IMR-90 (cell line): ENCODE data around the gene FBXL19. TPM values are rescaled to one million over a fixed set of nuclear protein-coding genes. Genes with fewer than 3 reads are reported as not detected.

Source experiments
- ATAC-seq: fragments of 200-7000 bp; cut with Tn5 transposase; 2 replicates; pipeline ENCODE4 v1.9.1; 2020; ENCODE audit warnings: low read depth, mild to moderate bottlenecking, moderate library complexity
- BruUV-seq: library from RNA; stranded (reverse); fragments of 400-500 nt; replicated peaks from 2 replicates; lab custom pipeline; 2021; lab: Mats Ljungman, UMichigan
- CTCF ChIA-PET: fragments of 300-600 bp; formaldehyde crosslinking; extraction: SDS; loops from one replicate; lab custom pipeline; 2021; ENCODE audit warnings: antibody characterized with exemption; lab: Yijun Ruan, JAX
- POLR2A ChIA-PET: fragments of 300-600 bp; sonication (Branson Sonifier 250); formaldehyde crosslinking; loops from one replicate; lab custom pipeline; 2022; ENCODE audit warnings: antibody characterized with exemption; ENCODE audit not compliant: unreplicated experiment; lab: Charles Lee
- DNase-seq: peaks from one replicate; pipeline ENCODE4 v3.0.0; 2013
- H2AFZ ChIP-seq: replicated peaks from 2 replicates; pipeline ENCODE3; 2013; ENCODE audit warnings: low read length, mild to moderate bottlenecking; ENCODE audit not compliant: poor library complexity
- H2AK5ac ChIP-seq: 2 replicates; pipeline ENCODE4 v1.6.1; 2013; ENCODE audit warnings: low read depth, low read length, inconsistent platforms
- H2AK9ac ChIP-seq: replicated peaks from 2 replicates; pipeline ENCODE3; 2013; ENCODE audit warnings: mild to moderate bottlenecking, low read depth, low read length, moderate library complexity; ENCODE audit not compliant: poor library complexity
- H2BK120ac ChIP-seq: 2 replicates; pipeline ENCODE4 v1.6.1; 2013; ENCODE audit warnings: low read depth, low read length, inconsistent platforms
- H2BK15ac ChIP-seq: 3 replicates; pipeline ENCODE4 v1.6.1; 2013; ENCODE audit warnings: low read depth, low read length, inconsistent platforms
- H2BK20ac ChIP-seq: 2 replicates; pipeline ENCODE4 v1.6.1; 2013; ENCODE audit warnings: low read depth, mild to moderate bottlenecking, inconsistent platforms, low read length, moderate library complexity
- H2BK5ac ChIP-seq: 2 replicates; pipeline ENCODE4 v1.6.1; 2013; ENCODE audit warnings: mild to moderate bottlenecking, low read depth, low read length, inconsistent platforms; ENCODE audit not compliant: poor library complexity, severe bottlenecking
- H3K14ac ChIP-seq: replicated peaks from 2 replicates; pipeline ENCODE4 v1.6.1; 2013; ENCODE audit warnings: low read depth, low read length, inconsistent platforms
- H3K18ac ChIP-seq: 2 replicates; pipeline ENCODE4 v1.6.1; 2013; ENCODE audit warnings: low read depth, low read length, control low read depth
- H3K23ac ChIP-seq: 2 replicates; pipeline ENCODE4 v1.6.1; 2013; ENCODE audit warnings: low read depth, low read length, inconsistent platforms
- H3K27ac ChIP-seq: 2 replicates; pipeline ENCODE4 v1.5.1; 2013; ENCODE audit warnings: mild to moderate bottlenecking, control low read depth, low read length; ENCODE audit not compliant: insufficient read depth
- H3K27me3 ChIP-seq: 2 replicates; pipeline ENCODE4 v1.6.1; 2013; ENCODE audit warnings: low read length; ENCODE audit not compliant: control insufficient read depth, insufficient read depth
- H3K36me3 ChIP-seq: 2 replicates; pipeline ENCODE4 v1.6.1; 2013; ENCODE audit warnings: low read length, mixed read lengths; ENCODE audit not compliant: control insufficient read depth, insufficient read depth
- H3K4ac ChIP-seq: 2 replicates; pipeline ENCODE4 v1.6.1; 2013; ENCODE audit warnings: low read depth, low read length, inconsistent platforms
- H3K4me1 ChIP-seq: 2 replicates; pipeline ENCODE4 v1.6.1; 2013; ENCODE audit warnings: low read length, mixed read lengths; ENCODE audit not compliant: control insufficient read depth, insufficient read depth
- H3K4me2 ChIP-seq: 2 replicates; pipeline ENCODE4 v1.6.1; 2013; ENCODE audit warnings: low read depth, mild to moderate bottlenecking, control low read depth, low read length, moderate library complexity
- H3K4me3 ChIP-seq: 2 replicates; pipeline ENCODE4 v1.5.1; 2013; ENCODE audit warnings: low read depth, mild to moderate bottlenecking, control low read depth, low read length, moderate library complexity; ENCODE audit not compliant: insufficient read depth
- H3K56ac ChIP-seq: 2 replicates; pipeline ENCODE4 v1.6.1; 2013; ENCODE audit warnings: low read length, inconsistent platforms; ENCODE audit not compliant: insufficient read depth; ENCODE audit errors: extremely low read depth
- H3K79me1 ChIP-seq, 2 experiments: 2 replicates each; pipeline ENCODE4 v1.6.1; 2013; ENCODE audit warnings: low read length in 2 of 2, inconsistent platforms in 1 of 2, low read depth in 1 of 2
- H3K9ac ChIP-seq: 2 replicates; pipeline ENCODE4 v1.6.1; 2013; ENCODE audit warnings: low read depth, low read length, control low read depth
- H3K9me1 ChIP-seq: 2 replicates; pipeline ENCODE4 v1.6.1; 2013; ENCODE audit warnings: low read length, inconsistent platforms; ENCODE audit not compliant: insufficient read depth
- H3K9me3 ChIP-seq: 2 replicates; pipeline ENCODE4 v1.6.1; 2013; ENCODE audit warnings: low read length; ENCODE audit not compliant: control insufficient read depth, insufficient read depth
- H4K20me1 ChIP-seq: 2 replicates; pipeline ENCODE4 v1.6.1; 2013; ENCODE audit warnings: low read length, inconsistent platforms; ENCODE audit not compliant: insufficient read depth
- H4K5ac ChIP-seq: 2 replicates; pipeline ENCODE4 v1.6.1; 2013; ENCODE audit warnings: mild to moderate bottlenecking, low read depth, low read length, control low read depth
- H4K8ac ChIP-seq, 2 experiments: 2 replicates each; pipeline ENCODE4 v1.6.1; 2013; ENCODE audit warnings: low read depth in 2 of 2, low read length in 2 of 2, control low read depth in 1 of 2, inconsistent platforms in 1 of 2
- H4K91ac ChIP-seq: 2 replicates; pipeline ENCODE4 v1.6.1; 2013; ENCODE audit warnings: low read depth, low read length, inconsistent platforms; ENCODE audit not compliant: insufficient read depth
- BHLHE40 ChIP-seq: fragments of 150-350 bp; IDR thresholded peaks from 2 replicates; pipeline ENCODE4 v1.6.1; 2016; ENCODE audit warnings: mild to moderate bottlenecking, low read depth, low read length
- CEBPB ChIP-seq: IDR thresholded peaks from 2 replicates; pipeline ENCODE4 v1.6.1; 2012; ENCODE audit warnings: low read depth, low read length, improper control_type of control experiment
- CHD1 ChIP-seq: IDR thresholded peaks from 2 replicates; pipeline ENCODE4 v1.6.1; 2012; ENCODE audit warnings: low read depth, low read length, improper control_type of control experiment
- CTCF ChIP-seq: conservative IDR thresholded peaks from 2 replicates; pipeline ENCODE4 v1.5.1; 2012; ENCODE audit warnings: mild to moderate bottlenecking, low read depth, low read length, improper control_type of control experiment
- ELK1 ChIP-seq: fragments of 150-350 bp; IDR thresholded peaks from 2 replicates; pipeline ENCODE4 v1.6.1; 2016; ENCODE audit warnings: low read depth, mild to moderate bottlenecking, low read length, moderate library complexity, borderline replicate concordance
- FOS ChIP-seq: fragments of 150-350 bp; IDR thresholded peaks from 2 replicates; pipeline ENCODE4 v1.6.1; 2016; ENCODE audit warnings: low read depth, low read length
- MAFK ChIP-seq: IDR thresholded peaks from 2 replicates; pipeline ENCODE4 v1.6.1; 2012; ENCODE audit warnings: low read depth, low read length, improper control_type of control experiment
- MAZ ChIP-seq: IDR thresholded peaks from 2 replicates; pipeline ENCODE4 v1.6.1; 2012; ENCODE audit warnings: low read depth, mild to moderate bottlenecking, low read length, improper control_type of control experiment, moderate library complexity, borderline replicate concordance
- MXI1 ChIP-seq: IDR thresholded peaks from 2 replicates; pipeline ENCODE4 v1.6.1; 2012; ENCODE audit warnings: low read depth, mild to moderate bottlenecking, low read length, moderate library complexity, borderline replicate concordance
- NFE2L2 ChIP-seq: fragments of 150-350 bp; IDR thresholded peaks from 2 replicates; pipeline ENCODE4 v1.6.1; 2016; ENCODE audit warnings: low read depth, mild to moderate bottlenecking, low read length
- POLR2A ChIP-seq: IDR thresholded peaks from 2 replicates; pipeline ENCODE4 v1.6.1; 2012; ENCODE audit warnings: mild to moderate bottlenecking, low read depth, low read length
- RAD21 ChIP-seq: IDR thresholded peaks from 2 replicates; pipeline ENCODE4 v1.6.1; 2012; ENCODE audit warnings: low read length, improper control_type of control experiment
- RCOR1 ChIP-seq: IDR thresholded peaks from 2 replicates; pipeline ENCODE4 v1.6.1; 2012; ENCODE audit warnings: mild to moderate bottlenecking, low read length, improper control_type of control experiment; ENCODE audit not compliant: insufficient replicate concordance
- RFX5 ChIP-seq: IDR thresholded peaks from 2 replicates; pipeline ENCODE4 v1.8.0; 2012; ENCODE audit warnings: low read depth, mild to moderate bottlenecking, low read length, moderate library complexity
- SMC3 ChIP-seq: fragments of 150-350 bp; IDR thresholded peaks from 2 replicates; pipeline ENCODE4 v1.6.1; 2016; ENCODE audit warnings: low read depth, mild to moderate bottlenecking, antibody characterized with exemption, low read length, moderate library complexity
- USF2 ChIP-seq: fragments of 150-350 bp; IDR thresholded peaks from 2 replicates; pipeline ENCODE4 v1.6.1; 2017; ENCODE audit warnings: mild to moderate bottlenecking, antibody characterized with exemption, low read length, low read depth
- WGBS, 2 experiments: methylation state at CpG; one replicate each; pipeline versions ENCODE4 v1.1.5 to v1.1.7; 2013; ENCODE audit warnings: missing lambda C conversion rate in 2 of 2; ENCODE audit not compliant: insufficient read length in 1 of 2; ENCODE audit errors: extremely low coverage in 2 of 2; 5-methylcytosine and 5-hydroxymethylcytosine counted together
- dilution Hi-C: fragments of 300-500 bp; cut with HindIII; formaldehyde crosslinking; loops from one replicate; pipeline ENCODE4 v1.14.3; 2018; ENCODE audit warnings: low sequenced_read_pairs; ENCODE audit not compliant: unreplicated experiment
- in situ Hi-C: fragments of 300-500 bp; cut with MboI; formaldehyde crosslinking; loops from 3 replicates; pipeline ENCODE4 v1.14.3; 2019; ENCODE audit warnings: low sequenced_read_pairs, inconsistent platforms, mixed read lengths
- intact Hi-C: fragments of 100-400 bp; cut with micrococcal nuclease; formaldehyde crosslinking; loops from 2 replicates; pipeline ENCODE4 v1.10.0; 2022
- polyA plus RNA-seq, 3 experiments: library from polyadenylated mRNA; depleted of rRNA; stranded (reverse); fragments of >200 nt; gene quantifications; 2 replicates each; pipeline ENCODE4 v1.2.3, GENCODE V29; 2012; ENCODE audit warnings: low replicate concordance in 1 of 3
- total RNA-seq: library from RNA; depleted of rRNA; stranded (reverse); fragments of >200 nt; gene quantifications from 2 replicates; pipeline ENCODE4 v1.2.3, GENCODE V29; 2012

Gene FBXL19
- total and polyA plus RNA-seq, 2 of the 4 experiments (the other 2 are of a cell fraction): 5.0 to 13.8 TPM

- Histone ChIP-seq H3K9me3 (no peaks in the 10 kb centered on the region), H3K27ac (no peak overlapping the region), H3K56ac (no peak overlapping the region), H3K14ac (no peak overlapping the region), H3K23ac (no peak overlapping the region), H3K4me3 (no peak overlapping the region), H4K5ac (no peak overlapping the region), H3K4ac (no peak overlapping the region), H2AK9ac (no peak overlapping the region), H3K27me3 (no peaks in the 10 kb centered on the region), H2AK5ac (no peak overlapping the region), H2BK15ac (no peak overlapping the region), H3K4me2 (no peak overlapping the region), H3K36me3 (no peaks in the 10 kb centered on the region), H3K9me1 (no peaks in the 10 kb centered on the region), H2BK5ac (no peak overlapping the region), H4K8ac (no peak overlapping the region), H2BK120ac (no peak overlapping the region), H3K18ac (no peak overlapping the region), H3K4me1 (no peaks in the 10 kb centered on the region; the same call in 1 of the 2 replicates), H4K91ac (no peak overlapping the region), H3K9ac (no peak overlapping the region), H2BK20ac (no peak overlapping the region), H2AFZ (no peak overlapping the region), H4K20me1 (no peaks in the 10 kb centered on the region; the same call in 1 of the 2 replicates), H3K79me1 (peaks cover 4 to 8% of the 10 kb centered on the region in 2 experiments; a peak in 1 of 4 replicates)
- 100% methylated on average over 1 of the region's 1 CpG; no CpG with 5 or more reads in 1 of the 2 experiments for WGBS, 2 experiments
- dilution Hi-C loops: no loop called here
- POLR2A ChIA-PET: no interaction called here
- TF ChIP-seq CTCF (no peak), RCOR1 (no peak), RAD21 (no peak), SMC3 (no peak), MAZ (no peak), CEBPB (no peak), MXI1 (no peak), POLR2A (no peak), USF2 (no peak), ELK1 (no peak), RFX5 (no peak), NFE2L2 (no peak), CHD1 (no peak), MAFK (no peak), BHLHE40 (no peak), FOS (no peak)
- no TSS peak for BruUV-seq
- CTCF ChIA-PET: interaction anchor here (0.9 kb wide), 1 partner anchor 74 kb away, joined by 6 read pairs; no protein-coding TSS in a partner anchor
- no peak for ATAC-seq
- no peak for DNase-seq
- intact Hi-C loops: no loop called here
- in situ Hi-C loops: no loop called here
Observed at GRCh38 chr16:30918614-30919013, 4.8 kb upstream of the FBXL19 start.
